Stimulated activated naive B cell treated with anti-CD40 and anti-IgM and Interleukin-4, amounts not matched to agents 10 μg/mL and 1 μg/mL and 100 μg/mL, for 72 hours (primary cell): ENCODE results near the gene PIM2.

Experiments used
- ATAC-seq, 2 donors: fragments of 150-1000 bp; cut with Tn5 transposase; replicated peaks; 2 replicates each; pipeline ENCODE4 v1.10.0; 2021; ENCODE audit warnings: moderate library complexity in 1 of 2
- DNase-seq: peaks from one replicate; pipeline ENCODE4 v3.0.0; 2021
- H3K27ac Mint-ChIP-seq: one replicate; pipeline ENCODE4 v1.8.0; 2022; ENCODE audit warnings: mild to moderate bottlenecking, mixed read lengths
- H3K27me3 Mint-ChIP-seq, 2 donors: one replicate each; pipeline ENCODE4 v1.8.0; 2022; ENCODE audit warnings: mixed read lengths in 2 of 2
- H3K36me3 Mint-ChIP-seq, 2 donors: one replicate each; pipeline ENCODE4 v1.8.0; 2022; ENCODE audit warnings: mixed read lengths in 2 of 2, mild to moderate bottlenecking in 1 of 2
- H3K4me1 Mint-ChIP-seq, 2 donors: one replicate each; pipeline ENCODE4 v1.8.0; 2022; ENCODE audit warnings: mixed read lengths in 2 of 2, mild to moderate bottlenecking in 1 of 2
- H3K4me3 Mint-ChIP-seq, 2 donors: one replicate each; pipeline ENCODE4 v1.8.0; 2022; ENCODE audit warnings: mild to moderate bottlenecking in 2 of 2, mixed read lengths in 2 of 2, moderate library complexity in 1 of 2
- H3K9me3 Mint-ChIP-seq, 2 donors: one replicate each; pipeline ENCODE4 v1.8.0; 2022; ENCODE audit warnings: mixed read lengths in 2 of 2, mild to moderate bottlenecking in 1 of 2

Gene PIM2

GRCh38 chrX:48942895-48943294 is 24.1 kb upstream of the PIM2 start:
- H3K36me3 Mint-ChIP-seq, result peaks cover 33 to 36% of the 10 kb centered on the region in 2 donors
- H3K27ac Mint-ChIP-seq, result peak overlapping the region; percentile 76
- H3K4me3 Mint-ChIP-seq, result no peak overlapping the region

GRCh38 chrX:48940404-48940955 is 21.7 kb upstream of the PIM2 start:
- H3K27ac Mint-ChIP-seq, result no peak overlapping the region
- H3K27me3 Mint-ChIP-seq, result no peaks in the 10 kb centered on the region
- peaks cover 35 to 52% of the 10 kb centered on the region in 2 donors for H3K36me3 Mint-ChIP-seq
- peaks cover 71 to 85% of the 10 kb centered on the region in 2 donors for H3K4me1 Mint-ChIP-seq
- peak overlapping the region in 1 of 2 donors; percentile 56 for H3K4me3 Mint-ChIP-seq
- H3K9me3 Mint-ChIP-seq, result no peaks in the 10 kb centered on the region
- no peak for DNase-seq
- no peak for ATAC-seq

More at GRCh38 chrX:48942895-48943294, 24.1 kb upstream of the PIM2 start:
- Mint-ChIP-seq H3K9me3 (no peaks in the 10 kb centered on the region), H3K27me3 (no peaks in the 10 kb centered on the region), H3K4me1 (peaks cover 57 to 66% of the 10 kb centered on the region in 2 donors)
- ATAC-seq, result no peak
- DNase-seq, result no peak

DNA sequence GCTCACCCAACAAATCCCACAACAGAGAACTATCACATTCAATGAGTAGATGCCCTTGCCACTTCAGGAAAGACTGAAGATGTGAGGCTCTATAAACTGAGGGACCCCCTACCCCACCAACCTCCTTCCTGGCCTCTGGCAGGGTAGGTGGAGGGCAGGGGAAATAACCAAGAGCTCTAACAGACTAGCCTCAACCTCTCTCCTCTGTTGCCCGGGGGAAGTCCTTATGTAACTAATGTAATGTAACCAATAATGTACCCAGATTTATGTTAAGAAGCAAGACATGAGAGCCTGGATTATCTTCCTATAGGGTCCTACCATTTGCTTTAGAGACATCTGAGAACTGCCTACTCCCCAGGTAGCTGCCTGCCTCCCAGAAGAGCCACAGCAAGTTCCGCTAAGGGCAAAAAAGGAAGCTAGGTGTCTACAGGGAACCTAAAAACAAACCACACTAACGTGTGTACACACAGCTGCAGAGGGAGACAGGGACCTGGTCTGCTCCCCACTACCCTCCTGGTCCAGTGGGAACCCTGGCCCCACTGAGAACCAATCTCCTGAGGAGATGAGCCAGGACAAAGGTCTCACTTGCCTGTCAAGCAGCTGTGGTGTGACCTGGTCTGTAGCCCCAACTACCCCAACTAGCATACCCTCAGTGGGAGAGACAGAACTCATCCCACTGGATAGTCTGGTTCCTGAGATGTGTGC is 20.9 kb upstream of the PIM2 start:
- no peak for DNase-seq

DNA sequence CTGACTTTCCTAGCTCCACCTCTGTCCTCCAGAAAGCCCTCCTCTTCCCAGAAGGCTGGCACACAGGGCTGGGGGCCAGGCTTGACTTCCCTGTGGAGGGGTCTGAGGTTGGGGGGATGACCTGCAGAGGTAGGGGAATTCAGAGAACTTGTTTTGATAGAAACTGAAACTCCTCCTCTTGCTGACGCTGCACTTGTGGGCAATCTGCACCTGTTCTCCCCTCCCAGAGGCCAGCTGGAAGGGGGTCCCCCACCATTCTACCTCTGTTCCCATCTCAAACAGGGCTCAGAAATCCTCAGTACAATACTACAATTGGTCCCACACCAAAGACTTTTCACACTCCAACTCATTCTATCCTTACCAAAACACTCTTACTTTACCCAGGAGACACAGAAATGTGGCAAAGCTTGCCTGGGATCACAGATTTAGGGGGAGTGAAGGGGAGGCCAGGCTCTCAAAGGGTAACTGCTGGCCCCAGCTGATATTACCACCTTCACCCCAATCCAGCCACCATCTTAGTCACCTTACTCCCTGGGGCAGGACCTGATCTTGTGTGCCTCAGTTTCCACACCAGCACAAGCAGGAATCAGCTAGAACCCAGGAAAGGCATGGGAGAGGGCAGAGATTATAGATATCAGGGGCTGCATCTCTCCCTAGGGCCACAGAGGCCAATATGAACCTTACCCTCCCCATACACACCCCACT is 20.0 kb upstream of the PIM2 start:
- Mint-ChIP-seq H3K4me3 (peak overlapping the region; percentile 59 to 67), H3K27me3 (no peaks in the 10 kb centered on the region), H3K9me3 (no peaks in the 10 kb centered on the region), H3K36me3 (peaks cover 45 to 66% of the 10 kb centered on the region in 2 donors), H3K4me1 (peaks cover 79 to 94% of the 10 kb centered on the region in 2 donors), H3K27ac (peak overlapping the region; percentile 96)
- DNase-seq, result peak; percentile 84
- peak; percentile 44 to 48 for ATAC-seq

More for the DNA sequence above, 20.9 kb upstream of the PIM2 start:
- Mint-ChIP-seq H3K9me3 (no peaks in the 10 kb centered on the region), H3K4me3 (peak overlapping the region; percentile 59 to 67), H3K27me3 (no peaks in the 10 kb centered on the region), H3K36me3 (peaks cover 43 to 60% of the 10 kb centered on the region in 2 donors), H3K27ac (peak overlapping the region; percentile 96), H3K4me1 (peaks cover 79 to 93% of the 10 kb centered on the region in 2 donors)
- ATAC-seq, result peak; percentile 10 to 17

GRCh38 chrX:48937054-48937907 is 18.5 kb upstream of the PIM2 start:
- Mint-ChIP-seq H3K4me3 (peak overlapping the region; percentile 75 to 78), H3K27me3 (no peaks in the 10 kb centered on the region), H3K27ac (peak overlapping the region; percentile 96), H3K4me1 (peaks cover 71 to 86% of the 10 kb centered on the region in 2 donors), H3K9me3 (no peaks in the 10 kb centered on the region), H3K36me3 (peaks cover 45 to 68% of the 10 kb centered on the region in 2 donors)
- ATAC-seq (peak; percentile 73 to 81), DNase-seq (peak; percentile 91)

DNA sequence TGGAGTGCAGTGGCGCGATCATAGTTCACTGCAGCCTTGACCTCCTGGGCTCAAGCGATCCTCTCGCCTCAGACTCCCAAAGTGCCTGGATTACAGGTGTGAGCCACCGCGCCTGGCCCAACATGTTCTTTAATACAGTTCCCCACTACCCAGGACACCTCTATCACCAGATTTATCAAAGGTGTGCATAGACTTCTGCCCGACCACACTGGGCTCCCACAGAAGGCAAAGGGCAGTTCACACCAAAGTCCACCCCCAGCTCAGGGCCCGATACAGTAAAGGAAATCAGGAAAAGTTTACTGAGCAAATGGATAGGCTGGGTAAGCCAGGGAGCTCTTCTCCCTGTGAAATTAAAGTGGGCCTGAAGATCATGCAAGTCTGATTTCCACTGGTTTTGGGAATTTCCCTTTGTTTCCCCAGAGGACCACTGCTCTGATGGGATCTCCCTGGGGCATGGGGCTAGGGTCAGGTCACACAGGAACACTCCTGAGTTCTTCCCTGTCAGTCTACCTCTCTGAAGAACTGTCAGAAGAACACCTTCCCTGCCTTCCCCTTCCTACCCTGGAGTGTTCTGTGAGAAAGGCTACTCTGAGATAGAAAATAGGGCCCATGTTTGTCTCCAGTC is 17.7 kb upstream of the PIM2 start:
- ATAC-seq (peak; percentile 2 to 6), DNase-seq (peak; percentile 54)
- Mint-ChIP-seq H3K4me1 (peaks cover 64 to 79% of the 10 kb centered on the region in 2 donors), H3K27ac (peak overlapping the region; percentile 96), H3K36me3 (peaks cover 40 to 64% of the 10 kb centered on the region in 2 donors), H3K9me3 (no peaks in the 10 kb centered on the region), H3K4me3 (peak overlapping the region; percentile 75 to 78), H3K27me3 (no peaks in the 10 kb centered on the region)

GRCh38 chrX:48935301-48935670 is 16.5 kb upstream of the PIM2 start:
- H3K36me3 Mint-ChIP-seq, result peaks cover 33 to 59% of the 10 kb centered on the region in 2 donors
- no peaks in the 10 kb centered on the region for H3K27me3 Mint-ChIP-seq
- H3K27ac Mint-ChIP-seq, result peak overlapping the region; percentile 96
- peak overlapping the region; percentile 51 to 64 for H3K4me3 Mint-ChIP-seq
- no peaks in the 10 kb centered on the region for H3K9me3 Mint-ChIP-seq
- H3K4me1 Mint-ChIP-seq, result peaks cover 56 to 72% of the 10 kb centered on the region in 2 donors
- DNase-seq (no peak), ATAC-seq (no peak)

- H3K27ac Mint-ChIP-seq, result peak overlapping the region; percentile 96
- H3K4me3 Mint-ChIP-seq, result peak overlapping the region; percentile 51 to 64
- DNase-seq (peak; percentile 50), ATAC-seq (peak; percentile 2 to 4)
- H3K4me1 Mint-ChIP-seq, result peaks cover 54 to 67% of the 10 kb centered on the region in 2 donors
- no peaks in the 10 kb centered on the region for H3K9me3 Mint-ChIP-seq
- H3K36me3 Mint-ChIP-seq, result peaks cover 36 to 59% of the 10 kb centered on the region in 2 donors
- H3K27me3 Mint-ChIP-seq, result no peaks in the 10 kb centered on the region
Observed at GRCh38 chrX:48934581-48935300, 15.9 kb upstream of the PIM2 start.

- no peaks in the 10 kb centered on the region for H3K9me3 Mint-ChIP-seq
- H3K27ac Mint-ChIP-seq, result peak overlapping the region; percentile 96
- peak overlapping the region; percentile 36 to 58 for H3K4me3 Mint-ChIP-seq
- ATAC-seq (peak; percentile 11 to 15), DNase-seq (no peak)
- no peaks in the 10 kb centered on the region for H3K27me3 Mint-ChIP-seq
- H3K4me1 Mint-ChIP-seq, result peaks cover 44 to 57% of the 10 kb centered on the region in 2 donors
- H3K36me3 Mint-ChIP-seq, result peaks cover 28 to 51% of the 10 kb centered on the region in 2 donors
Observed at GRCh38 chrX:48933757-48934156, 14.9 kb upstream of the PIM2 start.

DNA sequence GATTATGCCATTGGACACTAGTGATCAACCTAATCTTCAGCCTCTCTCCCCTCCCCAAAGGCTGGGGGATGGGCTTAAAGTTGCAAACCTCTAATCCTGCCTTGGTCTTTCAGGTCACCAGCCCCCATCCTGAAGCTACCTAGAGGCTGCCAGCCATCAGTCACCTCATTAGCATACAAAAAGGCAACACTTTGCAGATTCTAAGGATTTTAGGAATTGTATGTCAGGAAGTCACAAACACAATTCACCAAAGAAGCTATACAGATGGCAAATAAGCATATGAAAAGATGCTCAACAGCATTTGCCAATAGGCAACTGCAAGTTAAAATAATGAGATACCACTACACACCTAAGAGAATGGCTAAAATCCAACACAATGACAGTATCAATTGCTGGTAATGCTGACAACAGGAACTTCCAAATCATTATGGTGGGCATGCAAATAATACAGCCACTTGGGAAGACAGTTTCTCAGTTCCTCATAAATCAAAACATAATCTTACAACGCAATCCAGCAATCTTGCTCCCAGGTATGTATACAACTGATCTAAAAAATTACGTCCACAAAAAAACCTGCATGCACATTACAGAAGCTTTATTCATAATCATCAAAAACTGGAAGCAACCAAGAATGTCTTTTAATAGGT is 9.0 kb upstream of the PIM2 start:
- Mint-ChIP-seq H3K4me1 (peaks cover 23 to 24% of the 10 kb centered on the region in 2 donors), H3K27me3 (peaks cover 0 to under 1% of the 10 kb centered on the region in 2 donors), H3K36me3 (peaks cover 16 to 25% of the 10 kb centered on the region in 2 donors), H3K9me3 (no peaks in the 10 kb centered on the region), H3K27ac (peak overlapping the region; percentile 59), H3K4me3 (no peak overlapping the region)
- DNase-seq (no peak), ATAC-seq (no peak)

DNA sequence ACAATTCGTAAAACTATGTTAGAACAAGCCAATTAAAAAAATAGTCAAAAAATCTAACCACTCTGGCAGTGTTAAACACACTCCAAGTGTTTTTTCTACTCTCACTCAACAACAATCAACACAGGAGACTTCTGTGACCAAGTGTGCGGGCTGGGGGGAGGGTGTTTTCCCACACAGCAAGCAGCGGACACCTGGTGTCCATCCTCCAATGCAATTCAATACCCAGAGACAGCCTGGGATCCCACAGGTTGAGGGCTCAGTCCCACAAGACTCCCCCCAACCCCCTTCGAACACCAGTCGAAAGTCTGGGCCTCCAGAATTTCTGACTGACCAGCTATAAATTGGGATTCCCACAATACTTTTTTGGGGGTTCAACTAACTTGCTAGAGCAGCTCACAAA is 8.3 kb upstream of the PIM2 start:
- no peak overlapping the region for H3K4me3 Mint-ChIP-seq
- peaks cover 0 to 3% of the 10 kb centered on the region in 2 donors for H3K27me3 Mint-ChIP-seq
- no peak overlapping the region for H3K27ac Mint-ChIP-seq
- no peaks in the 10 kb centered on the region for H3K9me3 Mint-ChIP-seq
- no peak for ATAC-seq
- no peak for DNase-seq
- peaks cover 16 to 26% of the 10 kb centered on the region in 2 donors for H3K36me3 Mint-ChIP-seq
- H3K4me1 Mint-ChIP-seq, result peaks cover 22% of the 10 kb centered on the region in 2 donors

- no peaks in the 10 kb centered on the region for H3K9me3 Mint-ChIP-seq
- peak overlapping the region; percentile 15 for H3K27ac Mint-ChIP-seq
- no peak overlapping the region for H3K4me3 Mint-ChIP-seq
- no peak for ATAC-seq
- H3K27me3 Mint-ChIP-seq, result peaks cover 0 to 3% of the 10 kb centered on the region in 2 donors
- H3K36me3 Mint-ChIP-seq, result peaks cover 17 to 23% of the 10 kb centered on the region in 2 donors
- H3K4me1 Mint-ChIP-seq, result peaks cover 35 to 39% of the 10 kb centered on the region in 2 donors
- DNase-seq, result no peak
Observed at GRCh38 chrX:48924270-48924669, 5.4 kb upstream of the PIM2 start.
